Left lung (tissue), 10 donors: Measurements from ENCODE around the gene SLC49A3. TPM values are rescaled to one million over a fixed set of nuclear protein-coding genes. Genes with fewer than 3 reads are reported as not detected.

ENCODE experiments used
- ATAC-seq: fragments of 200-7000 bp; cut with Tn5 transposase; one replicate; pipeline ENCODE4 v1.9.1; 2020; ENCODE audit warnings: moderate library complexity
- DNase-seq, 4 donors: peaks; one replicate each; pipeline ENCODE4 v3.0.0-alpha.2; 2013 to 2020
- H3K27ac ChIP-seq, 2 donors: fragments of 200-600 bp; sonication (generic) in 1 of 2; one replicate each; pipeline versions ENCODE4 v1.5.0 to v1.8.0; 2020 to 2021
- H3K27me3 ChIP-seq, 2 donors: fragments of 200-600 bp; sonication (generic) in 1 of 2; one replicate each; pipeline versions ENCODE4 v1.5.0 to v1.8.0; 2020 to 2021
- H3K36me3 ChIP-seq, 2 donors: fragments of 200-600 bp; sonication (generic) in 1 of 2; one replicate each; pipeline versions ENCODE4 v1.5.0 to v1.8.0; 2020 to 2021
- H3K4me1 ChIP-seq, 2 donors: fragments of 200-600 bp; one replicate each; pipeline ENCODE4 v1.8.0; 2021
- H3K4me3 ChIP-seq, 2 donors: fragments of 200-600 bp; sonication (generic) in 1 of 2; one replicate each; pipeline versions ENCODE4 v1.5.0 to v1.8.0; 2020 to 2021; ENCODE audit warnings: mild to moderate bottlenecking in 1 of 2
- H3K9me3 ChIP-seq, 2 donors: fragments of 200-600 bp; sonication (generic) in 1 of 2; one replicate each; pipeline versions ENCODE4 v1.5.0 to v1.8.0; 2020 to 2021
- CTCF ChIP-seq, 2 donors: fragments of 200-600 bp; sonication (generic) in 1 of 2; IDR thresholded peaks; one replicate each; pipeline versions ENCODE4 v1.5.0 to v1.8.0; 2021; ENCODE audit warnings: antibody characterized with exemption in 2 of 2
- intact Hi-C, 2 donors: fragments of 100-400 bp; cut with DNase I; formaldehyde crosslinking; loops; one replicate each; pipeline versions ENCODE4 v1.11.2 to v1.14.2; 2022
- polyA plus RNA-seq, 6 donors: library from polyadenylated mRNA; unstranded; fragments of 120-200 nt; gene quantifications; one replicate each; pipeline ENCODE4 v1.2.1, GENCODE V29; 2013; ENCODE audit not compliant: insufficient read length in 6 of 6
- total RNA-seq, 2 donors: library from RNA; stranded (reverse); fragmentation: NEBNext Ultra II Directional; extraction: Animal tissue kit (Norgen Biotek cat#: 25700); gene quantifications; one replicate each; pipeline ENCODE4 v1.2.1, GENCODE V29; 2021
- donor health status: DM: no; HTN: yes; CAD: no.
- donor health status: DM: no; HTN: no; CAD: no.

SLC49A3 gene
- total and polyA plus RNA-seq, 8 donors, result 7.4 to 27.5 (median 8.8) TPM

- no peak overlapping the region for H3K27ac ChIP-seq
- no peak overlapping the region for H3K4me3 ChIP-seq
- intact Hi-C loops, result no loop called here
- H3K4me1 ChIP-seq, result peaks cover 7 to 35% of the 10 kb centered on the region in 2 donors
- no peaks in the 10 kb centered on the region for H3K36me3 ChIP-seq
- DNase-seq (peak in 1 of 4 donors; percentile 75), ATAC-seq (no peak)
- no peaks in the 10 kb centered on the region for H3K27me3 ChIP-seq
- no peaks in the 10 kb centered on the region for H3K9me3 ChIP-seq
- TF ChIP-seq CTCF (IDR thresholded peaks at IDR 0.05), result no peak
Measured at GRCh38 chr4:680091-680490, 8.9 kb downstream of the SLC49A3 start.

- ATAC-seq (no peak), DNase-seq (no peak)
- intact Hi-C loops, result no loop called here
- Histone ChIP-seq H3K27ac (no peak overlapping the region), H3K9me3 (no peaks in the 10 kb centered on the region), H3K4me1 (peaks cover 7 to 38% of the 10 kb centered on the region in 2 donors), H3K4me3 (no peak overlapping the region), H3K36me3 (no peaks in the 10 kb centered on the region), H3K27me3 (no peaks in the 10 kb centered on the region)
- TF ChIP-seq CTCF (IDR thresholded peaks at IDR 0.05), result no peak
Measured at GRCh38 chr4:679629-680028, 9.3 kb downstream of the SLC49A3 start.

- Histone ChIP-seq H3K9me3 (no peaks in the 10 kb centered on the region), H3K27me3 (no peaks in the 10 kb centered on the region), H3K27ac (no peak overlapping the region), H3K4me1 (peaks cover 7 to 37% of the 10 kb centered on the region in 2 donors), H3K36me3 (no peaks in the 10 kb centered on the region), H3K4me3 (no peak overlapping the region)
- intact Hi-C loops, result no loop called here
- ATAC-seq (no peak), DNase-seq (peak in 1 of 4 donors; percentile 72)
- TF ChIP-seq CTCF (IDR thresholded peaks at IDR 0.05), result no peak
Measured at GRCh38 chr4:679104-679481, 9.9 kb downstream of the SLC49A3 start.

GRCh38 chr4:678331-679103 is 10.4 kb downstream of the SLC49A3 start:
- ATAC-seq (no peak), DNase-seq (no peak)
- H3K4me1 ChIP-seq, result peaks cover 7 to 34% of the 10 kb centered on the region in 2 donors
- H3K27ac ChIP-seq, result no peak overlapping the region
- H3K36me3 ChIP-seq, result no peaks in the 10 kb centered on the region
- H3K27me3 ChIP-seq, result no peaks in the 10 kb centered on the region
- no peaks in the 10 kb centered on the region for H3K9me3 ChIP-seq
- H3K4me3 ChIP-seq, result no peak overlapping the region
- no peak for TF ChIP-seq CTCF (IDR thresholded peaks at IDR 0.05)
- intact Hi-C loops, result no loop called here

- Histone ChIP-seq H3K4me1 (peaks cover 11 to 41% of the 10 kb centered on the region in 2 donors), H3K27me3 (no peaks in the 10 kb centered on the region)
Measured at GRCh38 chr4:677431-678293, 11.3 kb downstream of the SLC49A3 start.

More at GRCh38 chr4:677431-678293, 11.3 kb downstream of the SLC49A3 start:
- intact Hi-C loops, result no loop called here
- DNase-seq (peak in 1 of 4 donors; percentile 81), ATAC-seq (no peak)
- Histone ChIP-seq H3K36me3 (peaks cover 0 to 3% of the 10 kb centered on the region in 2 donors), H3K9me3 (no peaks in the 10 kb centered on the region), H3K4me3 (no peak overlapping the region), H3K27ac (no peak overlapping the region)
- no peak for TF ChIP-seq CTCF (IDR thresholded peaks at IDR 0.05)
